Stimulated activated naive CD4-positive, alpha-beta T cell (primary cell): ENCODE data around the gene TSR3.

Source experiments
- DNase-seq, 6 experiments: peaks; one replicate each; lab custom pipeline; 2025; lab: John Stamatoyannopoulos, UW

Gene TSR3

GRCh38 chr16:1351215-1351581 lies 480 bp downstream of the TSR3 start:
- DNase-seq = peak in 1 of 6 experiments; percentile 29

GRCh38 chr16:1350691-1351090 lies 987 bp downstream of the TSR3 start:
- DNase-seq = no peak

DNA sequence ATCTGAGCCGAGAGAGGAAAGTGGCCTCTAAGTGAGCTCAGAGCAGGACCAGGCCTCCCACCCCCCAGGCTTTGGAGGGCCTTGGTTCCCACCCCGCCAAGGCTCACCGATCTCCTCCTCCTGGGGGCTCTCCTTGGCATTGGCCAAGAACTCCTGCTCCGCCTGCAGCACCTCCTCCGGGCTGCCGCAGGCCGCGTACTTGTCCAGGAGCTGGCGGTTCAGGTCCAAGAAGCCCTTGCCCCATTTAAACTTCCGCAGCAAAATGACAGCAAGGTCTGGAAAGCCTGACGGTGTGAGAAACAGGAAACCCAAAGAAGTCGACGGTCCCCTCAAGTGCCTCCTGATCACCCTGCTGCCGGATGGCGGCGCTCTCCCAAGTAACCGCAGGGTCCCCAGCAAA lies 1.7 kb downstream of the TSR3 start:
- DNase-seq = no peak

DNA sequence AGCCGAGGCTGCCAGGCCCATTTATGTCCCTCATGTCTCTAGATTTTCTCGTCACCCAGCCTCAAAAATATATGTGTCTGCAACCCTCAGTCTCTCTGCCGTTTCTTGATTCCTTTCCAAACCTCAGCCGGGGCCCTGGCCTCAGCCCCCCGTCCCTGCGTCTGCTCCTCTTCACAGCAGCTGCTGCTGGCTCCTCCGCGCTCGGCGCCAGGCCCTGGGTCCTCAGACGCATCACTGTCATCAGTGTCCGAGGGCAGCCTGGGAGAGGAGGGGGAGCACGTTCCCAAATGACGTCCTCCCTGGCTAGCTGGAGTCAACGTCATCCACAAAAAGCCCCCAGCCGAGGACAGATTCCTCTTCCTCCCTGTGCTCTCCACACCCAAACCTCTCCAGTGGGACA lies 2.3 kb downstream of the TSR3 start:
- DNase-seq = no peak

DNA sequence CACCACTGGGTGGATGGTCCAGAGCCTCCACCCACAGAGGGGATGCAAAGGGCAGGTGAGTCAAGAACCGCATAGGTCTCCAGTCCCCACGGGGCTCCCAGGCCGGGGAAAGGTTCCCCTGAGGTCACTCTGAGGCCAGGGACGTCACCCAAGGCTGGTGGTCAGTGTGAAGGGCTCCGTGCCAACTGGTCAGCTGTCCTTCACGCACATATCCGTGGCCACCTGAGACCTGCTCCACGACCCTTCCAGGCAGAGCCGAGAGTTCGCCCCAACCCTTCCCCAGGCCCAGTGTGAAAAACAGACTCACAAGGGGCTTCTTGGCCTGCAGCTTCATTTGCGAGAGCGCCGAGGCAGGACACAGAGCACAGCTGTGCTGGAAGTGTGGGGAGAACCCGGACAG lies 2.8 kb downstream of the TSR3 start:
- DNase-seq = no peak

DNA sequence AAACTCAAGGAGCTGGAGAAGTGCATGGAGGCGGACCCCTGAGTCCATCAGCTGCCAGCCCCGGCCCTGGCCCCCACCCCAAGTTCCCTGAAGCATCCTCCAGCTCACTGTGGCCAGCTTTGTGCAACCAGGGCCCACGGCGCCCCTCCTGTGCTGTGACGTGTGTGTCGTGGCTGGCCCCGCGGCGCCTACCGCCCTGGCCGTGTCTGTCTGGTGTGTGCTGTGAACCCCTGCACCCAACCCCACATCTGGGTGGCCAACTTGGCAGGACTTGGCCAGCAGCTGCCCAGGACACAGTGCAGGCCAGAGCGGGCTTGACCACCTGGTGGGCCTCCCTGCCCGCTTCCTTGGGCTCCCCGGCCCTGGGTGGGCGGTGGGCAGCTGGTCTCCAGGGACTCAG lies 3.2 kb downstream of the TSR3 start:
- DNase-seq = no peak

- no peak for DNase-seq
Observed at GRCh38 chr16:1347962-1348361, 3.7 kb downstream of the TSR3 start.

GRCh38 chr16:1347286-1347855 lies 4.3 kb downstream of the TSR3 start:
- DNase-seq = no peak

DNA sequence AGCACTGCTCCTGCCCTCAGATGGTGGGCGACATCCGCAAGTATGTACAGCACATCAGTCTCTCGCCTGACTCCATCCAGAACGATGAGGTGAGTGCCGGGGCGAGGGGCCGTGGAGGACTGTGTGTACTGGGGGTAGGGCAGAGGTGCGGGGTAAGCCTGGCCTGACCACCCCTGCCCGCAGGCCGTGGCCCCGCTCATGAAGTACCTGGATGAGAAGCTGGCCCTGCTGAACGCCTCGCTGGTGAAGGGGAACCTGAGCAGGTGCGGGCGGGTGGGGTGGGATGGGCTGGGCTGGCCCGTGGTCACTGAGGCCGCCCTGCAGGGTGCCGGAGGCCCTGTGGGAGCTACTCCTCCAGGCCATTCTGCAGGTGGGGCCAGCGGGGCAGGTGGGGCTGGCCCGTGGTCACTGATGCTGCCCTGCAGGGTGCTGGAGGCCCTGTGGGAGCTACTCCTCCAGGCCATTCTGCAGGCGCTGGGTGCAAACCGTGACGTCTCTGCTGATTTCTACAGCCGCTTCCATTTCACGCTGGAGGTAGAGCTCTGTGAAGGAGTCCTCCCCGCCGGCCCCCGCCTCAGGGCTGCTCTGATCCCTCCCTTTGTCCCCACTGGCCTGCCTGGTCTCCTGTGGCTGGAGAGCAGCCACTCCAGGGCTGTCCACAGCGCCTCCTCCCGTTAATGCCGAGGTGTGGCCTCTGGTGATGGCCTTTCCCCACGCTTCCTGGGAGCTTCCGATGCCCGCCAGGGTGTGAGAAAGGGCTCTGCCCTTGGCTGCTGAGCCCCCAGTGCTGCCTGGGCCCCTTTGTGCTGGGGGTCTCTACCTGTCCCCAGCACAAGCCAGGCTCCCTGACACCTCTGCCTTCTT lies 5.0 kb downstream of the TSR3 start:
- no peak for DNase-seq

DNA sequence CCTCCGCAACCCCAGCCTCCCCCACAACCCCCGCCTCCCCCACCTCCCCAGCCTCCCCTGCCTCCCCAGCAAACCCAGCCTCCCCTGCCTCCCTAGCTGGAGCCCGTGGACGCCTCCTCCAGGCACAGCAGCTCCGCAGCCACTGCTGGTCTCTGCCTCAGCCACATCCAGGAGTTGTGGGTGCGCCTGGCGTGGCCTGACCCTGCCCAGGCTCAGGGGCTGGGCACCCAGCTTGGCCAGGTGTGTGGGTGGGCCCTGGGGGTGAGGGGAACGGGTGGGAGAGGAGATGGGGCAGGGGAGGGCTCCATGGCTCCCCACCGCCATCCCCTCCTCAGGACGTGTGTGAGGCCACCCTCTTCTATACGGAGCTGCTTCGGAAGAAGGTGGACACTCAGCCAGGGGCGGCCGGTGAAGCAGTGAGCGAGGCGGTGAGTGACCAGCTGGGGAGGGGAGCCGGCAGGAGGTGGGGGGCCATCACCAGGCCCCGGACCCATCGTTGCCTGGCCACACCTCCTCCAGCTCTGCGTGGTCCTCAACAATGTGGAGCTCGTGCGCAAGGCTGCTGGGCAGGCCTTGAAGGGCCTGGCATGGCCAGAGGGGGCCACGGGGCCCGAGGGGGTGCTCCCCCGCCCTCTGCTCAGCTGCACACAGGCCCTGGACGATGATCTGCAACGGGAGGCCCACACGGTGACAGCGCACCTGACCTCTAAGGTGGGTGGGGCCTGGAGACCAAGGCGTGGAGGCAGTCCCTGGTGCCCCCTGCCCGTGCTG lies 5.8 kb downstream of the TSR3 start:
- DNase-seq = no peak

GRCh38 chr16:1345087-1345486 lies 6.6 kb downstream of the TSR3 start:
- DNase-seq = no peak

DNA sequence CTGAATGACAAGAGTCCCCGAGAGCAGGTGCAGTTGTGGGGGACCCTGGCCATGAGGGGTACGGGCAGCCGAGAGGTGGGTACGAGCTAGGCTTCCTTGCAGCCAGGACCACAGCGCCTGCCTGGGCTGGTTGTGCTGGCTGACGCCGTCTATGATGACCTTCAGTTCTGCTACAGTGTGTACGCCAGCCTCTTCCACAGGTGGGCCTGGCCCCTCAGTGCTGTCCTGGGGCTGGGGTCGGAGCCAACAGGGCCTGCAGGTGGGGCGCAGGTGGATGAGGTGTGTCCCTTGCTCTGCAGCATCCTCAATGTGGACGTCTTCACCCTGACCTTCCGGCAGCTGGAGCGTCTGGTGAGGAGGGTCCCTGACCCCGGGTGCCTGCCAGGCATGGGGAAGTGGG lies 7.2 kb downstream of the TSR3 start:
- no peak for DNase-seq

DNA sequence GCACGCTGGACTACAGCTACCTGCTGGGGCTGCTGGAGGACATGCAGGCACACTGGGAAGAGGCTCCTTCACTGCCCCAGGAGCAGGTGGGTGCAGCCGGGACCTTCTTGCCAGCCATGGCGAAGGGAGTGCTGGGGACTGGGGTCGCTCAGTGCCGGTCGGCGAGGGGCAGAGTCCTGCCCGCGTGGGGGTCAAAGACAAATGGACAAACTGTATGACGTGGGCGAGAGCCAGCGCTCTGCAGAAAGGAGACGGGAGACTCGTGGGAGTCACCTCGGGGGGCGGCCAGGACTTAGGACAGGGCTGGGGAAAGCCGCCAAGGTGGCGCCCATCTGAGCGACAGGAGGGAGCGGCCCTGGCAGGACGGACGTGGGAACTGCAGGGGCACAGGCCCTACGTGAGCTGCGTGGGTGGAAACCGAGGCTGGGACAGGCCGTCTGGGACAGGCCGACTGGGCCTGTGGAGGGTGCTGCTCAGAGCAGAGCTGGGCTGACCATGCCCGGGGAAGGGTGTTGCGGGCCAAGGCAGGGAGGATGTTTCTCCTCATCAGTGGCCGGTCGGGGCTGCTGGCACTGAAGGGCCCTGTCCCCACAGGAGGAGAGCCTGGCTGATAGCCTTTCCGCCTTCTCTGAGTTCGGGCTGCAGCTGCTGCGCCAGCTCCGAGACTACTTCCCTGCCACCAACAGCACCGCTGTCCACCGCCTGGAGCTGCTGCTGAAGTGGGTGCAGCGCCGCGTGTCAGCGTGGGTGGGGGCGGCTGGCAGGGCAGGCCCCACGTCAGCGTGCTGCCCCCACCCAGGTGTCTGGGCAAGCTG lies 8.0 kb downstream of the TSR3 start:
- no peak for DNase-seq

GRCh38 chr16:1342526-1343427 lies 8.9 kb downstream of the TSR3 start:
- peak; percentile 93 to 97 (median 95) for DNase-seq

- no peak for DNase-seq
Observed at GRCh38 chr16:1341495-1342420, 9.9 kb downstream of the TSR3 start.

- DNase-seq = no peak
Observed at GRCh38 chr16:1340730-1341494, 10.8 kb downstream of the TSR3 start.

DNA sequence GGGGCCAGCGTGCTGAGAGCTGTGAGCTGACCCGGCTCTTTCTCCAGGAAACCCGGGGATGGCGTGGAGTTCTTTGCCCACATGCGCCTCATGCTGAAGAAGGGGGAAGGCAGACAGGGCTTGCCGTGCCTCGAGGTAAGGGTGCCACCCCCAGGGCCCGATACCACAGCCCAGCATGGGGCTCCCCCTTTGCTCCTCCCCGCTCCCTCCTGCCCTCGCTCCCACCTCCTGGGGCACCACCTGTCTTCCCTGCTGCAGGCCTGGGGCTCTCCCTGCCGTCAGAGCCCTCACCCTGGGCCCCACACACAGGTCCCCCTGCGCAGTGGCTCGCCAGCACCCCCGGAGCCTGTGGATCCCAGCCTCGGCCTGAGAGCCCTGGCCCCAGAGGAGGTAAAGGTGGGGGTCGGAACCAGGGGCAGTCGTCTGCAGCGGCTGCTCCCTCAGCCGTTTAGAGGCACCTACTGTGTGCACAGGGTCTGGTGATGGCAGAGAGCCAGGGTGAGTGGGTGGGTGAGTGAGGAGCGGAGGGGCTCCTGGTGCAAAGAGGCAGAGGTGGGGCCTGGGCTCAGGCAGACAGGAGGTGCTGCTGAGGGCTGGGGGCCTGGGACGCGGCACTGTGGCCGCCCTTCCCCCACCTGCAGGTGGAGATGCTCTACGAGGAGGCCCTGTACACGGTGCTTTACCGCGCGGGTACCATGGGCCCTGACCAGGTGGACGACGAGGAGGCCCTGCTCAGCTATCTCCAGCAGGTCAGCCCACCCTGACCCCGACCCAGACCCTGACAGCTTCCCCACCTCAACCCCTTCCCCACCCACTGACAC lies 12.6 kb downstream of the TSR3 start:
- DNase-seq = no peak

DNA sequence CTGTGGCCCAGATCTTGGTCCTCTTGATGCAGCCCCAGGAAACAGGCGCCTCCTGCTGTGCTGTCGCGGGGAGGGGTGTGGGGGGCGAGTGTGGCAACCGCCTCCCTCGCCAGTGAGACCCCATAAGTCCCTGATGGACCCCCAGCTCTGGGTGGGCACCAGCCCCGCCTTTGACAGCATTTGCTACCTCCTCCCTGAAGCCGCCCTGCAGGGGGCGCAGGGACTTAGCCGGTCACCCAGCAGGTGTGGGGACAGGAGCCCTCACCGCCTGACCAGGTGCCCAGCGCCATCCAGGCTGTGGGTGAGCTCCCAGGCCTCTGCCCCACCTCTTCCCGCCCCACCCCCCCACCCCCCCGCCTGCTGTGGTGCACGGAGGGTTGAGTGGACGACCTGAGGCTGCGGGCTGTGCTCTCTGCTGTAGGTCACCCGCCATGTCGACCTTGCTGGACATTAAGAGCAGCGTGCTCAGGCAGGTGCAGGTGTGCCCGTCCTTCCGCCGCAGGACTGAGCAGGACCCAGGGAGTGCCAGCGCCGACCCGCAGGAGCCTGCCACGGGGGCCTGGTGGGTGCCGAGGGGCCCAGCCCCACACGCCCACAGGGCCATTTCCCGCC lies 13.5 kb downstream of the TSR3 start:
- no peak for DNase-seq
